Measurements from ENCODE around the gene JSRP1. TPM values are rescaled to one million over a fixed set of nuclear protein-coding genes. Genes with fewer than 3 reads are reported as not detected.

The JSRP1 gene
- total RNA-seq, 1 donor from 2014 or later: 0.36 TPM

DNA sequence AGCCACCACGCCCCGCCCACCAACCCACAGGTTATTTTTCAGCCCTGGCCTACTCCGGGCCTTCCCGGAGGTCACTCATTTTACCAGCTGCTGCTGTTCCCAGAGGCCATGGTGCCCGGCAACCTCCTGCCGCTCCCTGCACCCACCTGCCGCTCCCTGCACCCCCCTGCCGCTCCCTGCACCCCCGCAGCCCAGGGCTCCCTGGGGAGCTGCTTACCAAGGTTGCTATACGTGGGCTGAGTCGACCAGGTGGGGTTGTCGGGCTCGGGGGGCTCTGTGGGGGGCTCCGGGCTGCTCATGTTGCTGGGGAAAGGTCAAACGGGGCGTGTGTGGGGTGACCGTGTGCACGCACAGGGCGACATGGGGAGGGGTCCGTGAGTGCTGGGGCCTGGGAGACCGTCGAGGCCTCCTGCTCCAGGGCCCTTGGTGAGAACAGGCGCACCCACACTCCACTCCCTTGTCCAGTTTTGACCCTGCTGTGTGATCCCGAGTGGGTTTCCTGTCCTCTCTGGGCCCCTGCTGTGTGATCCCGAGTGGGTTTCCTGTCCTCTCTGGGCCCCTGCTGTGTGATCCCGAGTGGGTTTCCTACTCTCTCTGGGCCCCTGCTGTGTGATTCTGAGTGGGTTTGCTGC lies 24.5 kb upstream of the JSRP1 start:
- no peak for TF ChIP-seq CTCF (IDR thresholded peaks at IDR 0.05; ENCODE audit: borderline replicate concordance)
- H3K27me3 ChIP-seq (ENCODE audit: low read depth): peaks cover 23% of the 10 kb centered on the region
- no peak for DNase-seq
- peaks cover 23% of the 10 kb centered on the region for H3K4me1 ChIP-seq
- no peak overlapping the region for H3K27ac ChIP-seq (replicated peaks)
- H3K36me3 ChIP-seq: no peaks in the 10 kb centered on the region
- no peaks in the 10 kb centered on the region for H3K9me3 ChIP-seq (replicated peaks)
- H3K4me3 ChIP-seq: no peak overlapping the region
- intact Hi-C loops (cut with micrococcal nuclease): no loop called here

GRCh38 chr19:2278459-2279158 lies 22.4 kb upstream of the JSRP1 start:
- no peak for DNase-seq
- Histone ChIP-seq H3K27me3 (ENCODE audit: low read depth) (peaks cover 16% of the 10 kb centered on the region), H3K36me3 (no peaks in the 10 kb centered on the region), H3K4me3 (no peak overlapping the region), H3K27ac (replicated peaks) (no peak overlapping the region), H3K4me1 (peaks cover 41% of the 10 kb centered on the region), H3K9me3 (replicated peaks) (no peaks in the 10 kb centered on the region)
- TF ChIP-seq CTCF (IDR thresholded peaks at IDR 0.05; ENCODE audit: borderline replicate concordance): no peak
- intact Hi-C loops (cut with micrococcal nuclease): no loop called here

DNA sequence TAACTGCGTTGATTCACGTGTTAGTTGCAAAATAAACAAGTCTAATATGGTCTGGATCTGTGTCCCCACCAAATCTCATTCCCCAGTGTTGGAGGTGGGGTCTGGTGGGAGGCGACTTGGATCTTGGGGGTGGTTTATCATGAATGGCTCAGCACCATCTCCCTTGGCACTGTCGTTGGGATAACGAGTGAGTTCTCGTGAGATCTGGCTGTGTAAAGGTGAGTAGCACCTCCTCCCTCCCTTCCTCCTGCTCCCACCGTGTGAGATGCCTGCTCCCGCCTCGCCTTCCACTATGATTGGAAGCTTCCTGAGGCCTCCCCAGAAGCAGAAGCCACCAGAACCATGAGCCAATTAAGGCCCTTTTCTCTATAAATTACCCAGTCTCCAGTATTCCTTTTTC lies 20.9 kb upstream of the JSRP1 start:
- intact Hi-C loops (cut with micrococcal nuclease): no loop called here
- Histone ChIP-seq H3K27ac (replicated peaks) (no peak overlapping the region), H3K36me3 (peaks cover 14% of the 10 kb centered on the region), H3K27me3 (ENCODE audit: low read depth) (peaks cover 4% of the 10 kb centered on the region), H3K4me1 (peaks cover 48% of the 10 kb centered on the region), H3K9me3 (replicated peaks) (no peaks in the 10 kb centered on the region), H3K4me3 (no peak overlapping the region)
- no peak for TF ChIP-seq CTCF (IDR thresholded peaks at IDR 0.05; ENCODE audit: borderline replicate concordance)
- no peak for DNase-seq

GRCh38 chr19:2276429-2276986 lies 20.3 kb upstream of the JSRP1 start:
- peaks cover 48% of the 10 kb centered on the region for H3K4me1 ChIP-seq
- intact Hi-C loops (cut with micrococcal nuclease): no loop called here
- no peaks in the 10 kb centered on the region for H3K9me3 ChIP-seq (replicated peaks)
- H3K27ac ChIP-seq (replicated peaks): peak overlapping the region; percentile 56
- DNase-seq: no peak
- no peak for TF ChIP-seq CTCF (IDR thresholded peaks at IDR 0.05; ENCODE audit: borderline replicate concordance)
- peak overlapping the region; percentile 32 for H3K4me3 ChIP-seq
- peaks cover 20% of the 10 kb centered on the region for H3K36me3 ChIP-seq
- no peaks in the 10 kb centered on the region for H3K27me3 ChIP-seq (ENCODE audit: low read depth)

GRCh38 chr19:2275588-2276428 lies 19.6 kb upstream of the JSRP1 start:
- H3K9me3 ChIP-seq (replicated peaks): no peaks in the 10 kb centered on the region
- peak overlapping the region; percentile 56 for H3K27ac ChIP-seq (replicated peaks)
- H3K4me3 ChIP-seq: peak overlapping the region; percentile 32
- no peaks in the 10 kb centered on the region for H3K27me3 ChIP-seq (ENCODE audit: low read depth)
- intact Hi-C loops (cut with micrococcal nuclease): no loop called here
- H3K36me3 ChIP-seq: peaks cover 26% of the 10 kb centered on the region
- peaks cover 55% of the 10 kb centered on the region for H3K4me1 ChIP-seq
- TF ChIP-seq CTCF (IDR thresholded peaks at IDR 0.05; ENCODE audit: borderline replicate concordance): no peak
- DNase-seq: peak; percentile 60
